GM20431 (cell line): Measurements from ENCODE around the gene TMC3.
"Not testable (repeated sequence)": the region's sequence is repeated elsewhere in the genome, so short reads cannot be mapped to it uniquely, and the experiment has no call there.

Experiments
- in situ Hi-C: fragments of 300-500 bp; cut with MseI, MboI; formaldehyde crosslinking; loops from one replicate; pipeline ENCODE4 v1.15.0; 2020; ENCODE audit warnings: low sequenced_read_pairs; ENCODE audit not compliant: unreplicated experiment

Gene TMC3

GRCh38 chr15:81373775-81374395 lies at the start of gene TMC3:
Gene TMC3 (minus strand): TSS chr15:81374213. CDS start chr15:81374077, 136 bp downstream.
- in situ Hi-C loops, result no loop called here

GRCh38 chr15:81421461-81421860 lies 47.4 kb upstream of the TMC3 start:
- in situ Hi-C loops, result no loop called here

- in situ Hi-C loops, result no loop called here
These were observed 45.4 kb upstream of the TMC3 start for GRCh38 chr15:81419332-81419943.

GRCh38 chr15:81418891-81419290 lies 44.9 kb upstream of the TMC3 start:
- in situ Hi-C loops, result no loop called here

- in situ Hi-C loops, result no loop called here
These were observed 44.4 kb upstream of the TMC3 start for GRCh38 chr15:81418444-81418843.

GRCh38 chr15:81414274-81414968 lies 40.4 kb upstream of the TMC3 start:
- in situ Hi-C loops, result not testable (repeated sequence)

GRCh38 chr15:81413851-81414250 lies 39.8 kb upstream of the TMC3 start:
- in situ Hi-C loops, result no loop called here

GRCh38 chr15:81411969-81412633 lies 38.1 kb upstream of the TMC3 start:
- in situ Hi-C loops, result no loop called here

- in situ Hi-C loops, result no loop called here
These were observed 37.0 kb upstream of the TMC3 start for GRCh38 chr15:81411051-81411450.

GRCh38 chr15:81410318-81410753 lies 36.3 kb upstream of the TMC3 start:
- in situ Hi-C loops, result no loop called here

- in situ Hi-C loops, result no loop called here
These were observed 33.7 kb upstream of the TMC3 start for GRCh38 chr15:81407718-81408117.

GRCh38 chr15:81407176-81407575 lies 33.2 kb upstream of the TMC3 start:
- in situ Hi-C loops, result no loop called here

GRCh38 chr15:81400640-81401236 lies 26.7 kb upstream of the TMC3 start:
- in situ Hi-C loops, result no loop called here

- in situ Hi-C loops, result loop anchor here (10.0 kb wide), 1 partner anchor 124 kb away; no protein-coding TSS in a partner anchor
These were observed 25.0 kb upstream of the TMC3 start for GRCh38 chr15:81398910-81399551.

GRCh38 chr15:81398456-81398855 lies 24.4 kb upstream of the TMC3 start:
- in situ Hi-C loops, result loop anchor here (10.0 kb wide), 1 partner anchor 124 kb away; no protein-coding TSS in a partner anchor

GRCh38 chr15:81394603-81395002 lies 20.6 kb upstream of the TMC3 start:
- in situ Hi-C loops, result loop anchor here (10.0 kb wide), 1 partner anchor 120 kb away; no protein-coding TSS in a partner anchor

GRCh38 chr15:81391657-81392056 lies 17.6 kb upstream of the TMC3 start:
- in situ Hi-C loops, result loop anchor here (10.0 kb wide), 1 partner anchor 117 kb away; no protein-coding TSS in a partner anchor

- in situ Hi-C loops, result no loop called here
These were observed 14.4 kb upstream of the TMC3 start for GRCh38 chr15:81388436-81388770.

GRCh38 chr15:81387621-81388435 lies 13.8 kb upstream of the TMC3 start:
- in situ Hi-C loops, result no loop called here
